KBM-7 (cell line): Measurements from ENCODE around the gene SMURF2.
"Not testable (repeated sequence)": the region's sequence is repeated elsewhere in the genome, so short reads cannot be mapped to it uniquely, and the experiment has no call there.

Experiments used
- DNase-seq: peaks from one replicate; pipeline ENCODE4 v3.0.0-alpha.2; 2015
- in situ Hi-C: fragments of 300-500 bp; cut with MboI; formaldehyde crosslinking; loops from 2 replicates; pipeline ENCODE4 v1.14.3; 2020; ENCODE audit warnings: low sequenced_read_pairs, low pct_unique_long_range_greater_than_20kb, mixed read lengths

Gene SMURF2

GRCh38 chr17:64670843-64671590 lies 8.9 kb upstream of the SMURF2 start:
- in situ Hi-C loops, result not testable (repeated sequence)

GRCh38 chr17:64667807-64668721 lies 6.0 kb upstream of the SMURF2 start:
- DNase-seq, in situ Hi-C loops: not testable (repeated sequence)

More at GRCh38 chr17:64670843-64671590, 8.9 kb upstream of the SMURF2 start:
- DNase-seq, result not testable (repeated sequence)

GRCh38 chr17:64664299-64664981 lies 2.3 kb upstream of the SMURF2 start:
- in situ Hi-C loops, DNase-seq: not testable (repeated sequence)

GRCh38 chr17:64663836-64664235 lies 1.7 kb upstream of the SMURF2 start:
- in situ Hi-C loops, DNase-seq: not testable (repeated sequence)

GRCh38 chr17:64662774-64663367 lies 764 bp upstream of the SMURF2 start:
- in situ Hi-C loops, result no loop called here
- DNase-seq, result no peak

- DNase-seq, result no peak
- in situ Hi-C loops, result no loop called here
Measured at GRCh38 chr17:64661726-64661975, 456 bp downstream of the SMURF2 start.

- peak; percentile 43 for DNase-seq
- in situ Hi-C loops, result not testable (repeated sequence)
Measured at GRCh38 chr17:64660978-64661725, 955 bp downstream of the SMURF2 start.

- DNase-seq, in situ Hi-C loops: not testable (repeated sequence)
Measured at GRCh38 chr17:64660195-64660977, 1.7 kb downstream of the SMURF2 start.

GRCh38 chr17:64658931-64659330 lies 3.2 kb downstream of the SMURF2 start:
- in situ Hi-C loops, result no loop called here
- DNase-seq, result no peak

GRCh38 chr17:64657610-64658125 lies 4.4 kb downstream of the SMURF2 start:
- in situ Hi-C loops, result no loop called here
- no peak for DNase-seq

GRCh38 chr17:64655704-64656103 lies 6.4 kb downstream of the SMURF2 start:
- in situ Hi-C loops, result no loop called here
- DNase-seq, result no peak

GRCh38 chr17:64653985-64654355 lies 8.1 kb downstream of the SMURF2 start:
- in situ Hi-C loops, result no loop called here
- DNase-seq, result no peak

- in situ Hi-C loops, result no loop called here
- DNase-seq, result no peak
Measured at GRCh38 chr17:64653325-64653984, 8.7 kb downstream of the SMURF2 start.

GRCh38 chr17:64651889-64652288 lies 10.2 kb downstream of the SMURF2 start:
- in situ Hi-C loops, result no loop called here

GRCh38 chr17:64648234-64648633 lies 13.9 kb downstream of the SMURF2 start:
- in situ Hi-C loops, result no loop called here
- DNase-seq, result no peak

More at GRCh38 chr17:64651889-64652288, 10.2 kb downstream of the SMURF2 start:
- no peak for DNase-seq

- in situ Hi-C loops, result no loop called here
- DNase-seq, result no peak
Measured at GRCh38 chr17:64647817-64648216, 14.3 kb downstream of the SMURF2 start.

GRCh38 chr17:64639516-64639915 lies 22.6 kb downstream of the SMURF2 start:
- in situ Hi-C loops, result no loop called here
- no peak for DNase-seq
